Caco-2 (cell line): Measurements from ENCODE around the gene PDGFA. TPM values are rescaled to one million over a fixed set of nuclear protein-coding genes. Genes with fewer than 3 reads are reported as not detected.

ENCODE experiments used
- BruUV-seq: library from RNA; stranded (reverse); fragments of 400-500 nt; replicated peaks from 2 replicates; lab custom pipeline; 2021; lab: Mats Ljungman, UMichigan
- CTCF ChIA-PET: fragments of 300-600 bp; sonication (Branson Sonifier 250); formaldehyde crosslinking; loops from one replicate; lab custom pipeline; 2022; ENCODE audit warnings: antibody characterized with exemption; lab: Charles Lee
- POLR2A ChIA-PET: fragments of 300-600 bp; sonication (Branson Sonifier 250); formaldehyde crosslinking; loops from one replicate; lab custom pipeline; 2022; ENCODE audit warnings: antibody characterized with exemption; lab: Charles Lee
- DNase-seq, 2 experiments: peaks; one replicate each; pipeline versions ENCODE4 v3.0.0 to v3.0.0-alpha.2; 2020 to 2022
- H3K27me3 ChIP-seq: replicated peaks from 2 replicates; pipeline ENCODE4 v1.6.0; 2011; ENCODE audit warnings: low read length; ENCODE audit not compliant: control insufficient read depth, insufficient read depth
- H3K36me3 ChIP-seq: 2 replicates; pipeline ENCODE4 v1.5.1; 2011; ENCODE audit warnings: low read length; ENCODE audit not compliant: control insufficient read depth, insufficient read depth
- H3K4me1 ChIP-seq: fragments of 250-450 bp; sonication (Bioruptor Pico); 2 replicates; pipeline ENCODE4 v1.5.1; 2020; ENCODE audit warnings: mild to moderate bottlenecking
- H3K4me3 ChIP-seq: 2 replicates; pipeline ENCODE4 v1.5.1; 2011; ENCODE audit warnings: low read depth, mild to moderate bottlenecking, control low read depth, low read length
- H3K9me3 ChIP-seq: fragments of 250-450 bp; sonication (Bioruptor Pico); 2 replicates; pipeline ENCODE4 v1.5.1; 2020; ENCODE audit warnings: mild to moderate bottlenecking, moderate library complexity
- H3K27ac Mint-ChIP-seq: one replicate; pipeline ENCODE4 v1.8.0; 2022; ENCODE audit warnings: mixed read lengths; ENCODE audit not compliant: unreplicated experiment
- H3K27me3 Mint-ChIP-seq: one replicate; pipeline ENCODE4 v1.8.0; 2022; ENCODE audit warnings: mixed read lengths; ENCODE audit not compliant: insufficient read depth, unreplicated experiment
- H3K36me3 Mint-ChIP-seq: one replicate; pipeline ENCODE4 v1.8.0; 2022; ENCODE audit warnings: mild to moderate bottlenecking, mixed read lengths; ENCODE audit not compliant: insufficient read depth, unreplicated experiment
- H3K4me1 Mint-ChIP-seq: one replicate; pipeline ENCODE4 v1.8.0; 2022; ENCODE audit warnings: low read depth, mixed read lengths; ENCODE audit not compliant: unreplicated experiment
- H3K4me3 Mint-ChIP-seq: one replicate; pipeline ENCODE4 v1.8.0; 2022; ENCODE audit warnings: mild to moderate bottlenecking, moderate library complexity, mixed read lengths; ENCODE audit not compliant: unreplicated experiment
- H3K9me3 Mint-ChIP-seq: one replicate; pipeline ENCODE4 v1.8.0; 2022; ENCODE audit warnings: mixed read lengths; ENCODE audit not compliant: unreplicated experiment
- CTCF ChIP-seq, 2 experiments: fragments of 200-600 bp in 1 of 2; IDR thresholded peaks; 1 replicate in 1 of 2; 2 replicates in 1 of 2; pipeline versions ENCODE4 v1.5.1 to v1.8.0; 2011 to 2022; ENCODE audit warnings: antibody characterized with exemption in 1 of 2, control low read depth in 1 of 2, inconsistent platforms in 1 of 2, low read depth in 1 of 2, low read length in 1 of 2, mild to moderate bottlenecking in 1 of 2, moderate library complexity in 1 of 2; ENCODE audit not compliant: insufficient read depth in 1 of 2, severe bottlenecking in 1 of 2, unreplicated experiment in 1 of 2
- intact Hi-C: fragments of 100-400 bp; cut with micrococcal nuclease; formaldehyde crosslinking; loops from one replicate; pipeline ENCODE4 v1.10.0; 2022; ENCODE audit not compliant: unreplicated experiment
- total RNA-seq: library from RNA; stranded (reverse); gene quantifications from 2 replicates; pipeline ENCODE4 v1.2.3, GENCODE V29; 2022

PDGFA gene
- total RNA-seq, 1 experiment from 2014 or later = 78.5 TPM

- no peaks in the 10 kb centered on the region for H3K4me1 Mint-ChIP-seq
- H3K27ac Mint-ChIP-seq = no peak overlapping the region
- H3K4me1 ChIP-seq = peaks cover 19% of the 10 kb centered on the region
- intact Hi-C loops = no loop called here
- BruUV-seq = no TSS peak
- H3K27me3 ChIP-seq = no peaks in the 10 kb centered on the region
- H3K36me3 Mint-ChIP-seq = peaks cover 6% of the 10 kb centered on the region
- TF ChIP-seq CTCF (IDR thresholded peaks at IDR 0.05; ENCODE audit: insufficient read depth in 1 of 2, low read depth in 1 of 2, low read length in 1 of 2, severe bottlenecking in 1 of 2, unreplicated experiment in 1 of 2) = no peak
- DNase-seq = peak in 1 of 2 experiments; percentile 34
- CTCF ChIA-PET = no interaction called here
- no peak overlapping the region for H3K4me3 Mint-ChIP-seq
- no peaks in the 10 kb centered on the region for H3K36me3 ChIP-seq
- H3K27me3 Mint-ChIP-seq = no peaks in the 10 kb centered on the region
- peaks cover 17% of the 10 kb centered on the region for H3K9me3 Mint-ChIP-seq
- no peak overlapping the region for H3K4me3 ChIP-seq
- POLR2A ChIA-PET = no interaction called here
- H3K9me3 ChIP-seq = no peaks in the 10 kb centered on the region
Measured at GRCh38 chr7:469563-469961, 50.1 kb downstream of the PDGFA start.

- Mint-ChIP-seq H3K36me3 (peaks cover 6% of the 10 kb centered on the region), H3K4me1 (no peaks in the 10 kb centered on the region), H3K27ac (no peak overlapping the region), H3K4me3 (no peak overlapping the region), H3K27me3 (no peaks in the 10 kb centered on the region), H3K9me3 (peaks cover 17% of the 10 kb centered on the region)
- Histone ChIP-seq H3K36me3 (no peaks in the 10 kb centered on the region), H3K9me3 (no peaks in the 10 kb centered on the region), H3K4me3 (no peak overlapping the region), H3K4me1 (peaks cover 21% of the 10 kb centered on the region), H3K27me3 (no peaks in the 10 kb centered on the region)
- TF ChIP-seq CTCF (IDR thresholded peaks at IDR 0.05; ENCODE audit: insufficient read depth in 1 of 2, low read depth in 1 of 2, low read length in 1 of 2, severe bottlenecking in 1 of 2, unreplicated experiment in 1 of 2) = no peak
- intact Hi-C loops = no loop called here
- BruUV-seq = no TSS peak
- CTCF ChIA-PET = no interaction called here
- POLR2A ChIA-PET = no interaction called here
- DNase-seq = no peak
Measured at GRCh38 chr7:468681-469562, 50.7 kb downstream of the PDGFA start.

- no peak overlapping the region for H3K4me3 ChIP-seq
- BruUV-seq = no TSS peak
- H3K9me3 ChIP-seq = no peaks in the 10 kb centered on the region
- POLR2A ChIA-PET = no interaction called here
- Mint-ChIP-seq H3K4me3 (no peak overlapping the region), H3K27ac (peak overlapping the region; percentile 31), H3K36me3 (peaks cover 6% of the 10 kb centered on the region), H3K4me1 (no peaks in the 10 kb centered on the region), H3K9me3 (peaks cover 17% of the 10 kb centered on the region), H3K27me3 (no peaks in the 10 kb centered on the region)
- CTCF ChIA-PET = no interaction called here
- no peak for DNase-seq
- intact Hi-C loops = no loop called here
- H3K36me3 ChIP-seq = no peaks in the 10 kb centered on the region
- H3K27me3 ChIP-seq = no peaks in the 10 kb centered on the region
- peaks cover 21% of the 10 kb centered on the region for H3K4me1 ChIP-seq
- TF ChIP-seq CTCF (IDR thresholded peaks at IDR 0.05; ENCODE audit: insufficient read depth in 1 of 2, low read depth in 1 of 2, low read length in 1 of 2, severe bottlenecking in 1 of 2, unreplicated experiment in 1 of 2) = no peak
Measured at GRCh38 chr7:467856-468545, 51.6 kb downstream of the PDGFA start.
